Heart left ventricle (tissue), 13 donors: ENCODE data around the gene FURIN.

Source experiments
- POLR2A ChIP-seq, 2 donors: fragments of 450-650 bp; IDR thresholded peaks; one replicate each; pipeline ENCODE4 v1.6.1; 2017; ENCODE audit warnings: antibody characterized with exemption in 2 of 2, mild to moderate bottlenecking in 2 of 2, moderate library complexity in 2 of 2
- TF ChIP-seq, protein P1 (sequence below), 12 donors: fragments of 200-600 bp; sonication (generic) in 4 of 12; IDR thresholded peaks; one replicate each; pipeline versions ENCODE4 v1.5.0 to v1.8.0; 2018 to 2022; ENCODE audit warnings: antibody characterized with exemption in 12 of 12, mild to moderate bottlenecking in 5 of 12
- donor health status: ischemic (EF 13 %, LVEDD 7.1; RV severe dilation, severe dysfunction).
- donor health status: DM: no; HTN: yes; CAD: no.
- donor health status: DM: no; HTN: no; CAD: no.
- donor health status: ischemic (EF 25% LVEDD 6.9; RV normal size, moderate dysfunction).
- donor health status: ischemic (EF 25% LVEDD 5.7; RV mildly dilated, moderate dysfunction).
- donor health status: ischemic (EF 35%, LVEDD 5.7; RV mildly dilated, moderate dysfunction).
- donor health status: nonischemic (EF 11% LVEDD 7.7; RV severe dilation, severe dysfunction).
- donor health status: DM: yes; HTN: yes; CAD: no.
- donor health status: PGD.
- donor health status: ischemic (EF 29% LVEDD 5.4; RV normal size, mild dysfunction).
- donor health status: nonischemic (EF 23%, LVEDD 6.1; RV moderate dilation, normal function).

DNA sequence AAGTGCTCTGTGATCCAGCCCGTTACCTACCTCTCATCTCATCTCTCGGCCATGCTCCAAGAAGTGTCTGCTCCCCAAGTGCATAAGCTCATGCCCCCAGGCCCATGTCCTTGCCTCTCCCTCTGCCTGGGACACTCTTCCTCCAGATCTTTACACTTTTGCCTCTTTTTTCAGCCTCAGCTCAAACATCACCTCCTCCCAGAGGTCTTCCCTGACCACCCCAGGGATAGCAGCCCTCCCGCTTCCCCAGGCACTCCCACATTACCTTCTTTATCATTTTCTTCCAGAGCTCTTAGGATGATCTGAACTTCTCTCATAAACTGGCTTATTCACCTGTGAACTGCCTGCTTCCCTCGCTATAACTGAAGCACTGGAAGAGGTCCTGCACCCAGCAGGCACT is 2.7 kb upstream of the FURIN start:
- TF ChIP-seq, protein P1, sequence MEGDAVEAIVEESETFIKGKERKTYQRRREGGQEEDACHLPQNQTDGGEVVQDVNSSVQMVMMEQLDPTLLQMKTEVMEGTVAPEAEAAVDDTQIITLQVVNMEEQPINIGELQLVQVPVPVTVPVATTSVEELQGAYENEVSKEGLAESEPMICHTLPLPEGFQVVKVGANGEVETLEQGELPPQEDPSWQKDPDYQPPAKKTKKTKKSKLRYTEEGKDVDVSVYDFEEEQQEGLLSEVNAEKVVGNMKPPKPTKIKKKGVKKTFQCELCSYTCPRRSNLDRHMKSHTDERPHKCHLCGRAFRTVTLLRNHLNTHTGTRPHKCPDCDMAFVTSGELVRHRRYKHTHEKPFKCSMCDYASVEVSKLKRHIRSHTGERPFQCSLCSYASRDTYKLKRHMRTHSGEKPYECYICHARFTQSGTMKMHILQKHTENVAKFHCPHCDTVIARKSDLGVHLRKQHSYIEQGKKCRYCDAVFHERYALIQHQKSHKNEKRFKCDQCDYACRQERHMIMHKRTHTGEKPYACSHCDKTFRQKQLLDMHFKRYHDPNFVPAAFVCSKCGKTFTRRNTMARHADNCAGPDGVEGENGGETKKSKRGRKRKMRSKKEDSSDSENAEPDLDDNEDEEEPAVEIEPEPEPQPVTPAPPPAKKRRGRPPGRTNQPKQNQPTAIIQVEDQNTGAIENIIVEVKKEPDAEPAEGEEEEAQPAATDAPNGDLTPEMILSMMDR (IDR thresholded peaks at IDR 0.05), result no peak
- no peak for TF ChIP-seq POLR2A (IDR thresholded peaks at IDR 0.05)
